ENCODE results near the gene MCM8.

Gene MCM8

DNA sequence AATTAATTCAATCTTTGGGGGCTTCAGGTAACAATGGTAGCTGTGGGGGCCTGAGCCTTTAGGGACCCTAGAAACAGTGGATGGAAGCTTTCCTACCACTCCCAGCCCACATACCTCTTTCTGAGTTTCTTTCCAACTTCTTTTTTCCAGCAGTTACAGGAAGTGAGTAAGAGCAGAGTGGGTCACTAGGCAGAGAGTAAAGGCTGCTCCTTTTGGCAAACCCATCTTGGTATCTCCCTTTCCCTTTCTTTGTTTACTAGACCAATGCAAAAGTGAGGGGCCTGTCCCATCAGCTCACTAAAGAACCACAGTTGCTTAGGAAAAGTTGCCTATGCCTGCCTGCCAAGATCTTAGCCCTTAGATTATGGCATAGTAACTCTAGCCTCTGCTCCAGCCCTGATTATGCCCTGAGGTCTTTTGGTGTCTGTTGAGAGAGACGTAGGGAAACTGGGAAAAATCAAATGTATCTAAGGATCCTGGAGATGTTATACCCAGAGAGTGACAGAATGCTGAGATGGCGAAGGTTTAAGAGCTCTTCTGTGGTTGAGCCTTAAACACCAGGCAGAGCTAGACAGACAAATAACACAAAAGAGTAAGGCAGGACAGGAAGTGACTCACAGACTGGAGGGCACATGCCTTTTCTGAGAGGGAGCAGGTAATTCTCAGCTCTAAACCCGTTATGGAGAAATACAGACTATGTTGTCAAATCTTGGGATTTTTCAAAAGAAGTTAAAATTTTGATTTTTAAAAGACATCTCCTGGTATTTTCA is 31.4 kb upstream of the MCM8 start:
- no peaks in the 10 kb centered on the region for H3K36me3 ChIP-seq (ENCODE audit: control insufficient read depth, low read length)
- H3K4me2 ChIP-seq (ENCODE audit: low read length), result no peak overlapping the region
- TF ChIP-seq, protein P1, sequence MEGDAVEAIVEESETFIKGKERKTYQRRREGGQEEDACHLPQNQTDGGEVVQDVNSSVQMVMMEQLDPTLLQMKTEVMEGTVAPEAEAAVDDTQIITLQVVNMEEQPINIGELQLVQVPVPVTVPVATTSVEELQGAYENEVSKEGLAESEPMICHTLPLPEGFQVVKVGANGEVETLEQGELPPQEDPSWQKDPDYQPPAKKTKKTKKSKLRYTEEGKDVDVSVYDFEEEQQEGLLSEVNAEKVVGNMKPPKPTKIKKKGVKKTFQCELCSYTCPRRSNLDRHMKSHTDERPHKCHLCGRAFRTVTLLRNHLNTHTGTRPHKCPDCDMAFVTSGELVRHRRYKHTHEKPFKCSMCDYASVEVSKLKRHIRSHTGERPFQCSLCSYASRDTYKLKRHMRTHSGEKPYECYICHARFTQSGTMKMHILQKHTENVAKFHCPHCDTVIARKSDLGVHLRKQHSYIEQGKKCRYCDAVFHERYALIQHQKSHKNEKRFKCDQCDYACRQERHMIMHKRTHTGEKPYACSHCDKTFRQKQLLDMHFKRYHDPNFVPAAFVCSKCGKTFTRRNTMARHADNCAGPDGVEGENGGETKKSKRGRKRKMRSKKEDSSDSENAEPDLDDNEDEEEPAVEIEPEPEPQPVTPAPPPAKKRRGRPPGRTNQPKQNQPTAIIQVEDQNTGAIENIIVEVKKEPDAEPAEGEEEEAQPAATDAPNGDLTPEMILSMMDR (IDR thresholded peaks at IDR 0.05; ENCODE audit: low read depth, low read length, poor library complexity, severe bottlenecking), result no peak
- TF ChIP-seq EZH2phosphoT487 (IDR thresholded peaks at IDR 0.05; ENCODE audit: borderline replicate concordance, low read length), result no peak
- no peaks in the 10 kb centered on the region for H4K20me1 ChIP-seq (ENCODE audit: control insufficient read depth, insufficient read depth, low read depth, low read length)
- H3F3A ChIP-seq (ENCODE audit: control insufficient read depth, insufficient read depth), result no peaks in the 10 kb centered on the region
- H3K4me1 ChIP-seq (ENCODE audit: control insufficient read depth, low read length), result no peaks in the 10 kb centered on the region
- H3K4me3 ChIP-seq (ENCODE audit: low read length), result no peak overlapping the region
- H3K9me3 ChIP-seq (ENCODE audit: control insufficient read depth, insufficient read depth, low read length), result no peaks in the 10 kb centered on the region
- H3K9me2 ChIP-seq (replicated peaks; ENCODE audit: control insufficient read depth, low read length), result no peaks in the 10 kb centered on the region
- no peaks in the 10 kb centered on the region for H3K79me2 ChIP-seq (ENCODE audit: control insufficient read depth, low read length)
- H3K27me3 ChIP-seq (ENCODE audit: control insufficient read depth, low read length), result peaks cover 23% of the 10 kb centered on the region
- no peak overlapping the region for H3K27ac ChIP-seq (ENCODE audit: low read depth, low read length)

DNA sequence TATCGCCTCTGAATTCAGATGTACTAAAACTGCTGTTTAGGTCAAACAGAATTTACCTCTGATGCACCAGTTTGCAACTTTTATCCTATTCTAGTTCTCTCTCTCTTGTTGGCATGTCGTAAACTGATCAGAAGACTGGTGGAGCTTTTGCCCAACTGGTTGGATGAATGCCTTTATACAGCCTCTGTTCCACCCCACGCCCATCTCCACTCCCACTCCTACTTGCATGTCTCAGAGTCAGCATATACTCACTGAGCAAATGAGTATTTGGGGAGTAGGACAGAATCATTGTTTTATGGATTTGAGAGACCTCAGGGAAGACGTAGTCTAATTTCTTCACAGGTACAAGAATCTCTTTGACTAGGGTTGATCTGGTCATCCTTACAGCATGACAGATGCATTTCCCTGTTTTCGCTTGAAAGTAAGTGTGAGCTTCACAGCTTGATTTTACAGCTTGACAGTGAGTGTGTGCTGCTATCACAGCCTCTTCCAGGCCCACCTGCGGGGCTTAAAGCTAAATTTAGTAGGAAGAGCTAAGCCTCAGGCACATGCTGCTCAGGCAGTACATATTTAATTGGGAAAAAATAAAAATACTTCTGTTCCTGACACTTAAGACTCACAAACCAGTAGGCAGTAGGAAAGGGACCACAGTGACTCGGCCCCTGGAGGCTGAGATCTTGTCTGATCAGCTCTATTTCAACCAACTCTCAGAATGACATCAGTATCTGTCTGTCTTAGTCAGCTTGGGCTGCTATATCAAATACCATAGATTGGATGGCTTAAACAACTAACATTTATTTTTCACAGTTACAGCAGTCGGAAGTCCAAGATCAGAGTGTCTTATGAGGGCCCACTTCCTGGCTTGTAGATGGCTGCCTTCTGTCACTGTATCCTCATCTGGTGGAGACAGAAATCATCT is 30.6 kb upstream of the MCM8 start:
- no peaks in the 10 kb centered on the region for H3K4me1 ChIP-seq (ENCODE audit: control insufficient read depth, low read length)
- H3K9me2 ChIP-seq (replicated peaks; ENCODE audit: control insufficient read depth, low read length), result no peaks in the 10 kb centered on the region
- no peak for TF ChIP-seq EZH2phosphoT487 (IDR thresholded peaks at IDR 0.05; ENCODE audit: borderline replicate concordance, low read length)
- TF ChIP-seq, protein P1 (IDR thresholded peaks at IDR 0.05; ENCODE audit: low read depth, low read length, poor library complexity, severe bottlenecking), result no peak
- no peaks in the 10 kb centered on the region for H3K9me3 ChIP-seq (ENCODE audit: control insufficient read depth, insufficient read depth, low read length)
- no peaks in the 10 kb centered on the region for H4K20me1 ChIP-seq (ENCODE audit: control insufficient read depth, insufficient read depth, low read depth, low read length)
- H3K36me3 ChIP-seq (ENCODE audit: control insufficient read depth, low read length), result no peaks in the 10 kb centered on the region
- no peak overlapping the region for H3K4me2 ChIP-seq (ENCODE audit: low read length)
- no peak overlapping the region for H3K4me3 ChIP-seq (ENCODE audit: low read length)
- peaks cover 23% of the 10 kb centered on the region for H3K27me3 ChIP-seq (ENCODE audit: control insufficient read depth, low read length)
- H3F3A ChIP-seq (ENCODE audit: control insufficient read depth, insufficient read depth), result no peaks in the 10 kb centered on the region
- H3K27ac ChIP-seq (ENCODE audit: low read depth, low read length), result no peak overlapping the region
- H3K79me2 ChIP-seq (ENCODE audit: control insufficient read depth, low read length), result no peaks in the 10 kb centered on the region

DNA sequence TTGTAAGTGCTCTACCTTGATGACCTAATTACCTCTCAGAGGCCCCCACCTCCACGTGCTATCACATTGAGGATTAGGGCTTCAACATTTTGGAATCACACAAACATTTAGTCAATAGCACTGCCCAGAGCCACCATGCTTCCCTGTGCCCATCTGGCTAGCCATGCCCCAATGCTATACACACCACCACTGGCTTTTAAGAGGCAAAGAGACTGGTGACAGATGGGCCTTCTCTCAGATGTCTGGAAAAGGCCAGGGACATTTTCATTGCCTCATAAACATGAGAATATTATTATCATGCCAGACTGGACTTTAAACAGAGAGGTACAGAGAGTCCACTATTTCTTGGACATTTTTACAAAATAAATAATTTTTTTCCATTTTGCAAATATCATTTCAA is 29.9 kb upstream of the MCM8 start:
- Histone ChIP-seq H3K27me3 (ENCODE audit: control insufficient read depth, low read length) (peaks cover 24% of the 10 kb centered on the region), H3K9me3 (ENCODE audit: control insufficient read depth, insufficient read depth, low read length) (no peaks in the 10 kb centered on the region), H4K20me1 (ENCODE audit: control insufficient read depth, insufficient read depth, low read depth, low read length) (no peaks in the 10 kb centered on the region), H3K79me2 (ENCODE audit: control insufficient read depth, low read length) (no peaks in the 10 kb centered on the region), H3K4me2 (ENCODE audit: low read length) (no peak overlapping the region), H3F3A (ENCODE audit: control insufficient read depth, insufficient read depth) (no peaks in the 10 kb centered on the region), H3K9me2 (replicated peaks; ENCODE audit: control insufficient read depth, low read length) (no peaks in the 10 kb centered on the region), H3K4me1 (ENCODE audit: control insufficient read depth, low read length) (no peaks in the 10 kb centered on the region), H3K4me3 (ENCODE audit: low read length) (no peak overlapping the region), H3K36me3 (ENCODE audit: control insufficient read depth, low read length) (no peaks in the 10 kb centered on the region), H3K27ac (ENCODE audit: low read depth, low read length) (no peak overlapping the region)
- TF ChIP-seq, protein P1 (IDR thresholded peaks at IDR 0.05; ENCODE audit: low read depth, low read length, poor library complexity, severe bottlenecking), result no peak
- TF ChIP-seq EZH2phosphoT487 (IDR thresholded peaks at IDR 0.05; ENCODE audit: borderline replicate concordance, low read length), result no peak
